PC-3 (cell line): ENCODE results near the gene RHOBTB1. TPM values are rescaled to one million over a fixed set of nuclear protein-coding genes. Genes with fewer than 3 reads are reported as not detected.

Experiments
- ATAC-seq: fragments of 200-7000 bp; cut with Tn5 transposase; 2 replicates; pipeline ENCODE4 v1.9.1; 2020; ENCODE audit warnings: mild to moderate bottlenecking, moderate library complexity
- BruUV-seq: library from RNA; stranded (reverse); fragments of 400-500 nt; replicated peaks from 2 replicates; lab custom pipeline; 2021; lab: Mats Ljungman, UMichigan
- CTCF ChIA-PET: fragments of 300-600 bp; sonication (Branson Sonifier 250); formaldehyde crosslinking; loops from one replicate; lab custom pipeline; 2022; ENCODE audit warnings: antibody characterized with exemption; lab: Charles Lee
- POLR2A ChIA-PET: fragments of 300-600 bp; sonication (Branson Sonifier 250); formaldehyde crosslinking; loops from one replicate; lab custom pipeline; 2022; ENCODE audit warnings: antibody characterized with exemption; ENCODE audit not compliant: unreplicated experiment; lab: Charles Lee
- DNase-seq: peaks from one replicate; pipeline ENCODE4 v3.0.0-alpha.2; 2015
- H2AFZ ChIP-seq: fragments of 300-600 bp; sonication (generic); 2 replicates; pipeline ENCODE4 v1.6.0; 2016; ENCODE audit warnings: antibody characterized with exemption, low read length
- H3F3A ChIP-seq: fragments of 300-600 bp; sonication (generic); one replicate; pipeline ENCODE4 v1.6.0; 2017; ENCODE audit warnings: antibody characterized with exemption, low read length, control low read depth, mild to moderate bottlenecking; ENCODE audit not compliant: unreplicated experiment
- H3K27ac ChIP-seq: fragments of 300-600 bp; sonication (generic); 2 replicates; pipeline ENCODE4 v1.5.1; 2016; ENCODE audit warnings: mild to moderate bottlenecking, low read length
- H3K27me3 ChIP-seq: fragments of 300-600 bp; sonication (generic); 2 replicates; pipeline ENCODE4 v1.6.1; 2016; ENCODE audit warnings: low read length, mixed read lengths
- H3K36me3 ChIP-seq: fragments of 300-600 bp; sonication (generic); 2 replicates; pipeline ENCODE4 v1.6.1; 2016; ENCODE audit warnings: low read depth, mixed run types, low read length, mixed read lengths
- H3K4me1 ChIP-seq: fragments of 300-600 bp; sonication (generic); 2 replicates; pipeline ENCODE4 v1.5.1; 2016; ENCODE audit warnings: low read length; ENCODE audit not compliant: insufficient read depth
- H3K4me2 ChIP-seq: fragments of 300-600 bp; sonication (generic); 2 replicates; pipeline ENCODE4 v1.6.0; 2016; ENCODE audit warnings: low read length
- H3K4me3 ChIP-seq: fragments of 300-600 bp; sonication (generic); 2 replicates; pipeline ENCODE4 v1.5.1; 2016; ENCODE audit warnings: mild to moderate bottlenecking, low read length, mixed read lengths
- H3K79me2 ChIP-seq: fragments of 300-600 bp; sonication (generic); 2 replicates; pipeline ENCODE4 v1.6.1; 2017; ENCODE audit warnings: low read length, mixed read lengths
- H3K9ac ChIP-seq: fragments of 300-600 bp; sonication (generic); 2 replicates; pipeline ENCODE4 v1.6.0; 2016; ENCODE audit warnings: mild to moderate bottlenecking, low read length
- H3K9me2 ChIP-seq: fragments of 300-600 bp; sonication (generic); replicated peaks from 2 replicates; pipeline ENCODE4 v1.6.1; 2016; ENCODE audit warnings: mixed run types, low read length, mixed read lengths
- H3K9me3 ChIP-seq: fragments of 300-600 bp; sonication (generic); 2 replicates; pipeline ENCODE4 v1.6.1; 2016; ENCODE audit warnings: low read length, mixed read lengths
- H4K20me1 ChIP-seq: fragments of 300-600 bp; sonication (generic); 2 replicates; pipeline ENCODE4 v1.6.1; 2016; ENCODE audit warnings: low read length, mixed read lengths
- CTCF ChIP-seq: fragments of 300-600 bp; sonication (generic); conservative IDR thresholded peaks from 2 replicates; pipeline ENCODE4 v1.5.1; 2017; ENCODE audit warnings: antibody characterized with exemption, low read depth, mild to moderate bottlenecking, low read length
- EZH2 ChIP-seq: fragments of 300-600 bp; sonication (generic); IDR thresholded peaks from one replicate; pipeline ENCODE4 v1.6.1; 2017; ENCODE audit warnings: antibody characterized with exemption, mild to moderate bottlenecking, low read length; ENCODE audit not compliant: unreplicated experiment
- EZH2phosphoT487 ChIP-seq: fragments of 300-600 bp; sonication (generic); IDR thresholded peaks from 2 replicates; pipeline ENCODE4 v1.6.1; 2018; ENCODE audit warnings: mild to moderate bottlenecking, antibody characterized with exemption, low read length, borderline replicate concordance
- intact Hi-C: fragments of 100-400 bp; cut with micrococcal nuclease; formaldehyde crosslinking; loops from 2 replicates; pipeline ENCODE4 v1.9.0; 2023
- total RNA-seq: library from RNA; depleted of rRNA; stranded (reverse); fragments of >200 nt; gene quantifications from 2 replicates; pipeline ENCODE4 v1.2.3, GENCODE V29; 2014

RHOBTB1 gene
- total RNA-seq, 1 experiment from 2014 or later: 6.7 TPM

- H4K20me1 ChIP-seq: no peaks in the 10 kb centered on the region
- no peaks in the 10 kb centered on the region for H3K27me3 ChIP-seq
- no peak overlapping the region for H3K4me2 ChIP-seq
- BruUV-seq: no TSS peak
- ChIA-PET POLR2A (no interaction called here), CTCF (no interaction called here)
- no peaks in the 10 kb centered on the region for H3K9me2 ChIP-seq
- no peak overlapping the region for H3K9ac ChIP-seq
- ATAC-seq (no peak), DNase-seq (no peak)
- peaks cover 15% of the 10 kb centered on the region for H3K4me1 ChIP-seq
- H3F3A ChIP-seq: no peaks in the 10 kb centered on the region
- intact Hi-C loops: no loop called here
- H3K27ac ChIP-seq: no peak overlapping the region
- H3K4me3 ChIP-seq: no peak overlapping the region
- no peaks in the 10 kb centered on the region for H3K79me2 ChIP-seq
- TF ChIP-seq CTCF (no peak), EZH2 (no peak), EZH2phosphoT487 (no peak)
- no peak overlapping the region for H2AFZ ChIP-seq
- H3K9me3 ChIP-seq: no peaks in the 10 kb centered on the region
- no peaks in the 10 kb centered on the region for H3K36me3 ChIP-seq
Observed at GRCh38 chr10:60985951-60986350, 42.0 kb upstream of the RHOBTB1 start.

- H4K20me1 ChIP-seq: no peaks in the 10 kb centered on the region
- ChIA-PET CTCF (interaction anchor here (1.2 kb wide), 1 partner anchor 188 kb away, joined by 4 read pairs; no protein-coding TSS in a partner anchor), POLR2A (interaction anchor here (0.6 kb wide), 2 partner anchors 69 to 1068 kb away, joined by 4 to 11 read pairs; no protein-coding TSS in a partner anchor)
- ATAC-seq (no peak), DNase-seq (no peak)
- H2AFZ ChIP-seq: no peak overlapping the region
- H3K9me2 ChIP-seq: no peaks in the 10 kb centered on the region
- peaks cover 42% of the 10 kb centered on the region for H3K4me1 ChIP-seq
- peaks cover 6% of the 10 kb centered on the region for H3F3A ChIP-seq
- no peak overlapping the region for H3K4me3 ChIP-seq
- no peak overlapping the region for H3K27ac ChIP-seq
- intact Hi-C loops: no loop called here
- no peak overlapping the region for H3K9ac ChIP-seq
- no peaks in the 10 kb centered on the region for H3K27me3 ChIP-seq
- no peaks in the 10 kb centered on the region for H3K9me3 ChIP-seq
- H3K79me2 ChIP-seq: no peaks in the 10 kb centered on the region
- no peak overlapping the region for H3K4me2 ChIP-seq
- H3K36me3 ChIP-seq: no peaks in the 10 kb centered on the region
- no TSS peak for BruUV-seq
- TF ChIP-seq EZH2phosphoT487 (no peak), CTCF (no peak), EZH2 (no peak)
Observed at GRCh38 chr10:60980997-60981396, 37.0 kb upstream of the RHOBTB1 start.

- DNase-seq: no peak
- Histone ChIP-seq H2AFZ (no peak overlapping the region), H3K9me2 (no peaks in the 10 kb centered on the region), H3K4me2 (no peak overlapping the region), H3K27me3 (no peaks in the 10 kb centered on the region), H3K27ac (no peak overlapping the region), H3K79me2 (no peaks in the 10 kb centered on the region), H3K9me3 (no peaks in the 10 kb centered on the region), H4K20me1 (no peaks in the 10 kb centered on the region), H3K4me1 (peaks cover 55% of the 10 kb centered on the region), H3K4me3 (no peak overlapping the region), H3K36me3 (no peaks in the 10 kb centered on the region), H3K9ac (no peak overlapping the region), H3F3A (peaks cover 6% of the 10 kb centered on the region)
- no peak for ATAC-seq
- ChIA-PET CTCF (no interaction called here), POLR2A (no interaction called here)
- intact Hi-C loops: loop anchor here (2.0 to 5.0 kb wide), 2 partner anchors 131 to 293 kb away; no protein-coding TSS in a partner anchor
- TF ChIP-seq CTCF: no peak
- no peak for TF ChIP-seq EZH2
- TF ChIP-seq EZH2phosphoT487: no peak
- BruUV-seq: no TSS peak
Observed at GRCh38 chr10:60979667-60980104, 35.7 kb upstream of the RHOBTB1 start.
